B cell (primary cell): ENCODE results near the gene ENO4. TPM values are rescaled to one million over a fixed set of nuclear protein-coding genes. Genes with fewer than 3 reads are reported as not detected.
A peak's percentile ranks its signal among the peaks of the same experiment; 100 is the strongest.

Experiments used
- ATAC-seq: fragments of 200-7000 bp; cut with Tn5 transposase; one replicate; pipeline ENCODE4 v1.10.0; 2021; ENCODE audit warnings: low read depth, mild to moderate bottlenecking, moderate number of reproducible peaks, moderate library complexity
- CTCF ChIA-PET: fragments of 350-600 bp; sonication (Branson Sonifier 250); formaldehyde crosslinking; loops from one replicate; lab custom pipeline; 2021; ENCODE audit warnings: antibody characterized with exemption, inconsistent platforms; lab: Charles Lee
- POLR2A ChIA-PET: fragments of 350-600 bp; sonication (Branson Sonifier 250); formaldehyde crosslinking; loops from one replicate; lab custom pipeline; 2021; ENCODE audit warnings: antibody characterized with exemption; lab: Charles Lee
- DNase-seq: peaks from one replicate; pipeline ENCODE4 v3.0.0; 2013
- H2AFZ ChIP-seq: 2 replicates; pipeline ENCODE4 v1.6.1; 2012; ENCODE audit warnings: mild to moderate bottlenecking, low read depth, low read length; ENCODE audit not compliant: insufficient read depth, poor library complexity, severe bottlenecking
- H3K27ac ChIP-seq, 2 donors: 1 replicate in 1 of 2; 2 replicates in 1 of 2; pipeline ENCODE4 v1.5.1; 2012 to 2013; ENCODE audit warnings: low read length in 2 of 2, mild to moderate bottlenecking in 2 of 2, moderate library complexity in 1 of 2
- H3K27me3 ChIP-seq, 4 experiments: fragments of 200-600 bp in 1 of 4; sonication (generic) in 1 of 4; replicated peaks in 1 of 4; 1 replicate in 2 of 4; 2 replicates in 2 of 4; pipeline versions ENCODE4 v1.6.1 to v1.7.0; 2013 to 2016; ENCODE audit warnings: low read length in 3 of 4, mild to moderate bottlenecking in 2 of 4, mixed read lengths in 1 of 4, moderate library complexity in 1 of 4; ENCODE audit not compliant: insufficient read depth in 4 of 4, control insufficient read depth in 3 of 4; ENCODE audit errors: control extremely low read depth in 1 of 4
- H3K36me3 ChIP-seq, 2 experiments: replicated peaks in 1 of 2; 1 replicate in 1 of 2; 2 replicates in 1 of 2; pipeline versions ENCODE4 v1.6.1 to v1.7.1; 2013; ENCODE audit warnings: low read length in 1 of 2; ENCODE audit not compliant: insufficient read depth in 2 of 2, control insufficient read depth in 1 of 2; ENCODE audit errors: control extremely low read depth in 1 of 2, extremely low read depth in 1 of 2
- H3K4me1 ChIP-seq, 2 donors: fragments of 200-600 bp in 1 of 2; sonication (generic) in 1 of 2; 1 replicate in 1 of 2; 2 replicates in 1 of 2; pipeline versions ENCODE4 v1.5.1 to v1.6.1; 2013 to 2017; ENCODE audit warnings: low read length in 2 of 2; ENCODE audit not compliant: control insufficient read depth in 2 of 2, insufficient read depth in 2 of 2
- H3K4me2 ChIP-seq: replicated peaks from 2 replicates; pipeline ENCODE3; 2012; ENCODE audit warnings: mild to moderate bottlenecking, low read depth, low read length; ENCODE audit not compliant: poor library complexity, severe bottlenecking
- H3K4me3 ChIP-seq, 5 experiments: fragments of 200-600 bp in 1 of 5; sonication (generic) in 1 of 5; 1 replicate in 3 of 5; 2 replicates in 2 of 5; pipeline versions ENCODE4 v1.5.1 to v1.7.0; 2011 to 2016; ENCODE audit warnings: low read length in 4 of 5, mild to moderate bottlenecking in 4 of 5, low read depth in 2 of 5, control low read depth in 1 of 5, moderate library complexity in 1 of 5; ENCODE audit not compliant: insufficient read depth in 1 of 5; ENCODE audit errors: control extremely low read depth in 1 of 5, extremely low read depth in 1 of 5
- H3K79me2 ChIP-seq: fragments of 200-600 bp; sonication (generic); one replicate; pipeline ENCODE4 v1.6.0; 2016; ENCODE audit warnings: low read length; ENCODE audit not compliant: control insufficient read depth, insufficient read depth
- H3K9ac ChIP-seq: fragments of 200-600 bp; sonication (generic); 2 replicates; pipeline ENCODE4 v1.6.1; 2017; ENCODE audit warnings: mild to moderate bottlenecking, low read length, moderate library complexity
- H3K9me3 ChIP-seq, 3 donors: one replicate each; pipeline versions ENCODE4 v1.6.1 to v1.7.1; 2013; ENCODE audit warnings: low read length in 2 of 3; ENCODE audit not compliant: control insufficient read depth in 2 of 3, insufficient read depth in 1 of 3; ENCODE audit errors: control extremely low read depth in 1 of 3
- H4K20me1 ChIP-seq: 2 replicates; pipeline ENCODE4 v1.6.0; 2012; ENCODE audit warnings: mild to moderate bottlenecking, low read length; ENCODE audit not compliant: insufficient read depth, control insufficient read depth, poor library complexity, severe bottlenecking
- H3K27ac Mint-ChIP-seq: one replicate; pipeline ENCODE4 v1.8.0; 2021; ENCODE audit warnings: mixed read lengths
- H3K27me3 Mint-ChIP-seq: one replicate; pipeline ENCODE4 v1.8.0; 2021; ENCODE audit warnings: mixed read lengths
- H3K4me1 Mint-ChIP-seq: one replicate; pipeline ENCODE4 v1.8.0; 2021; ENCODE audit warnings: mixed read lengths
- H3K4me3 Mint-ChIP-seq: one replicate; pipeline ENCODE4 v1.8.0; 2021; ENCODE audit warnings: mixed read lengths
- H3K9me3 Mint-ChIP-seq: one replicate; pipeline ENCODE4 v1.8.0; 2022; ENCODE audit warnings: mixed read lengths; ENCODE audit not compliant: insufficient read depth
- EZH2 ChIP-seq: IDR thresholded peaks from 2 replicates; pipeline ENCODE4 v1.6.1; 2012; ENCODE audit warnings: borderline replicate concordance, low read depth, mild to moderate bottlenecking, moderate library complexity, low read length; ENCODE audit not compliant: insufficient read depth, poor library complexity, severe bottlenecking
- WGBS: methylation state at CpG from one replicate; pipeline ENCODE4 v1.1.5; 2013; ENCODE audit warnings: missing lambda C conversion rate; ENCODE audit not compliant: insufficient coverage; 5-methylcytosine and 5-hydroxymethylcytosine counted together
- intact Hi-C: fragments of 100-400 bp; cut with micrococcal nuclease; formaldehyde crosslinking; loops from one replicate; pipeline ENCODE4 v1.10.0; 2022
- polyA plus RNA-seq: library from polyadenylated mRNA; depleted of rRNA; stranded (reverse); fragments of >200 nt; gene quantifications from 2 replicates; pipeline ENCODE4 v1.2.3, GENCODE V29; 2012
- total RNA-seq, 2 donors: library from RNA; stranded (reverse); fragments of 120-200 nt in 1 of 2; gene quantifications; 1 replicate in 1 of 2; 2 replicates in 1 of 2; pipeline versions ENCODE4 v1.2.3 to v1.2.4, GENCODE V29; 2013 to 2022
- TF ChIP-seq, protein P1 (sequence below): fragments of 200-600 bp; IDR thresholded peaks from one replicate; pipeline ENCODE4 v1.8.0; 2022; ENCODE audit warnings: antibody characterized with exemption, mild to moderate bottlenecking

ENO4 gene
- total and polyA plus RNA-seq, 2 donors (not counting 1 experiment from before 2014, with no cell fraction given): 0.07 to 0.37 TPM

DNA sequence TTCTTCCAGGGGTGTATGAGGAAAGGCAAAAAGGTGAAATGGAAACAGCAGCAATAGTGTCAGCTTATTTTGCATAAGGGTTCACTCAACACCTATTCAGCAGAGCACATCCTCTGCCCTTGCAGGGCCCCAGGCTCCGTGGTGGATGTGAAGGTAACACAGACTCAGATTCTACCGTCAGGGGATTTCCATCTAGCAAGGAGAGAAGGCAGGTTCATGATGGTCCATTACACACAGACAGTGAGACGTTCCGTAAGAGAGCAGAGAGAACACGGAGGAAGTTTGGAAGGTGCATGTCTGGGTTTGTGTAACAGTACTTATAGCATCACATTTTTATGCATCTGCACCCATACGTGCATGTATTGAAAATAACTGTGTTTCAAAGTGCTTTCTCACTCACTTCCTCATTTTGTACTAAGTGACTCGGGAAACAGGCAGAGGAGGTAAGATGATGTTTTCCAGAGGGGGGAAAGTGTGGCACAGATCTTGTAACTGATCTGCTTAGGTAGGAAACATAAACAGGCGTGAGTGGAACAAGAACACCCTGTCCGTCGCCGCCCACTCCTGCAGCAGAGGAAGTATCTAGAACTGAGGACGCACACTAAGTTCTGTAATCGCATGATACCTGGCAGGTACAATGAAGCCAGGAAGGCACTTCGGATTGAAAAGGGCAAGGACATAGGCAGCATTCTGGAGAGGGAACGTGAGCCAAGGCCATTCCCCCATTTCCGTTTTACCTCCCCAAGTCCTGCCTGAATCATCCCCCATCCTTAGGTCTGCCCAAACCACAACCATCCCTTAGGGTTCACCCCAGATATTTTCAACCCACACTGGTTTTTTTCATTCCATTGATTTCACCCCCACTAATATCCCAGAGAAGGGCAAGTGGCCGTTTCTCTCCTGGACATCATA is 1.0 kb upstream of the ENO4 start:
- TF ChIP-seq, protein P1, sequence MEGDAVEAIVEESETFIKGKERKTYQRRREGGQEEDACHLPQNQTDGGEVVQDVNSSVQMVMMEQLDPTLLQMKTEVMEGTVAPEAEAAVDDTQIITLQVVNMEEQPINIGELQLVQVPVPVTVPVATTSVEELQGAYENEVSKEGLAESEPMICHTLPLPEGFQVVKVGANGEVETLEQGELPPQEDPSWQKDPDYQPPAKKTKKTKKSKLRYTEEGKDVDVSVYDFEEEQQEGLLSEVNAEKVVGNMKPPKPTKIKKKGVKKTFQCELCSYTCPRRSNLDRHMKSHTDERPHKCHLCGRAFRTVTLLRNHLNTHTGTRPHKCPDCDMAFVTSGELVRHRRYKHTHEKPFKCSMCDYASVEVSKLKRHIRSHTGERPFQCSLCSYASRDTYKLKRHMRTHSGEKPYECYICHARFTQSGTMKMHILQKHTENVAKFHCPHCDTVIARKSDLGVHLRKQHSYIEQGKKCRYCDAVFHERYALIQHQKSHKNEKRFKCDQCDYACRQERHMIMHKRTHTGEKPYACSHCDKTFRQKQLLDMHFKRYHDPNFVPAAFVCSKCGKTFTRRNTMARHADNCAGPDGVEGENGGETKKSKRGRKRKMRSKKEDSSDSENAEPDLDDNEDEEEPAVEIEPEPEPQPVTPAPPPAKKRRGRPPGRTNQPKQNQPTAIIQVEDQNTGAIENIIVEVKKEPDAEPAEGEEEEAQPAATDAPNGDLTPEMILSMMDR: no peak
- no peak for TF ChIP-seq EZH2
- ChIA-PET POLR2A (interaction anchor here (1.3 kb wide), 1 partner anchor 11 kb away, joined by 3 read pairs; no protein-coding TSS in a partner anchor), CTCF (interaction anchor here (1.1 to 1.4 kb wide), 3 partner anchors 52 to 327 kb away, joined by 3 to 5 read pairs (median 4); no protein-coding TSS in a partner anchor)
- peak overlapping the region; percentile 82 for H3K9ac ChIP-seq
- intact Hi-C loops: loop anchor here (1.0 to 10.0 kb wide), 4 partner anchors 10 to 1497 kb away; partner anchors contain the start of genes FAM204A and PDZD8
- ATAC-seq (peak; percentile 77), DNase-seq (peak; percentile 85)
- H3K4me1 Mint-ChIP-seq: peaks cover 37% of the 10 kb centered on the region
- whole genome bisulfite sequencing: 6% methylated on average over 10 of the region's 17 CpGs
- no peaks in the 10 kb centered on the region for H4K20me1 ChIP-seq
- H2AFZ ChIP-seq: peak overlapping the region; percentile 39
- peaks cover 0 to 4% (median 0%) of the 10 kb centered on the region in 3 donors for H3K9me3 ChIP-seq
- H3K4me3 Mint-ChIP-seq: peak overlapping the region; percentile 86
- no peaks in the 10 kb centered on the region for H3K79me2 ChIP-seq
- no peaks in the 10 kb centered on the region for H3K36me3 ChIP-seq
- H3K9me3 Mint-ChIP-seq: no peaks in the 10 kb centered on the region
- H3K27ac Mint-ChIP-seq: peak overlapping the region; percentile 93
- peak overlapping the region; percentile 72 for H3K4me2 ChIP-seq
- peaks cover 11 to 35% of the 10 kb centered on the region in 2 donors for H3K4me1 ChIP-seq
- peaks cover 0 to 28% (median 4%) of the 10 kb centered on the region in 4 experiments for H3K27me3 ChIP-seq
- H3K4me3 ChIP-seq: peak overlapping the region in 4 of 5 experiments; percentile 38 to 82 (median 61)
- peak overlapping the region; percentile 75 to 77 for H3K27ac ChIP-seq
- H3K27me3 Mint-ChIP-seq: peaks cover 13% of the 10 kb centered on the region

DNA sequence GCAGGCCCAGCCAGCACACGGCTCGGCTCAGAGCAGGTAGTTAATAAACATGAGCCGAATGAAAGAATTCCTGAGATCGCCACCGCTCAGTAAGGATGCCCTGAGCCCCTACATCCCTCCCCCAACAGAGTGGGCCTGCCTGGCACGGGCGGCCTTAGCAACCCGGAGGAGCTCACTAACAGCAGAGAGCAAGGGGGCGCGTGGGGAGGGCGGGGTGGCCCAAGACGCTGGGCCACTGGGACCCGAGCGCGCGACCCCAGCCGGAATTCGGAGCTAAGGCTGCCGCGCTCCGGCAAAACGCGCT is 403 bp upstream of the ENO4 start:
- H3K27me3 ChIP-seq: peaks cover 0 to 28% (median 4%) of the 10 kb centered on the region in 4 experiments
- peaks cover 0 to 4% (median 0%) of the 10 kb centered on the region in 3 donors for H3K9me3 ChIP-seq
- H3K9ac ChIP-seq: peak overlapping the region; percentile 82
- peak overlapping the region; percentile 75 to 77 for H3K27ac ChIP-seq
- H3K4me2 ChIP-seq: peak overlapping the region; percentile 72
- H3K27me3 Mint-ChIP-seq: peaks cover 13% of the 10 kb centered on the region
- DNase-seq: peak; percentile 50
- intact Hi-C loops: loop anchor here (1.0 to 10.0 kb wide), 4 partner anchors 11 to 1496 kb away; partner anchors contain the start of genes FAM204A and PDZD8
- peak overlapping the region; percentile 86 for H3K4me3 Mint-ChIP-seq
- peak overlapping the region in 4 of 5 experiments; percentile 38 to 82 (median 61) for H3K4me3 ChIP-seq
- H4K20me1 ChIP-seq: no peaks in the 10 kb centered on the region
- WGBS: 1% methylated on average over 23 of the region's 23 CpGs
- no peak for TF ChIP-seq EZH2
- TF ChIP-seq, protein P1: no peak
- H3K9me3 Mint-ChIP-seq: no peaks in the 10 kb centered on the region
- CTCF ChIA-PET: interaction anchor here (1.4 kb wide), 1 partner anchor 52 kb away, joined by 4 read pairs; no protein-coding TSS in a partner anchor
- POLR2A ChIA-PET: no interaction called here
- H3K79me2 ChIP-seq: no peaks in the 10 kb centered on the region
- peaks cover 37% of the 10 kb centered on the region for H3K4me1 Mint-ChIP-seq
- peak; percentile 21 for ATAC-seq
- no peaks in the 10 kb centered on the region for H3K36me3 ChIP-seq
- peak overlapping the region; percentile 48 for H2AFZ ChIP-seq
- peaks cover 11 to 35% of the 10 kb centered on the region in 2 donors for H3K4me1 ChIP-seq
- peak overlapping the region; percentile 93 for H3K27ac Mint-ChIP-seq
